ENCODE data around the gene WWTR1.

WWTR1 gene

GRCh38 chr3:149532489-149533180 is 125.2 kb downstream of the WWTR1 start:
- no peak for DNase-seq (ENCODE audit: low spot score)

DNA sequence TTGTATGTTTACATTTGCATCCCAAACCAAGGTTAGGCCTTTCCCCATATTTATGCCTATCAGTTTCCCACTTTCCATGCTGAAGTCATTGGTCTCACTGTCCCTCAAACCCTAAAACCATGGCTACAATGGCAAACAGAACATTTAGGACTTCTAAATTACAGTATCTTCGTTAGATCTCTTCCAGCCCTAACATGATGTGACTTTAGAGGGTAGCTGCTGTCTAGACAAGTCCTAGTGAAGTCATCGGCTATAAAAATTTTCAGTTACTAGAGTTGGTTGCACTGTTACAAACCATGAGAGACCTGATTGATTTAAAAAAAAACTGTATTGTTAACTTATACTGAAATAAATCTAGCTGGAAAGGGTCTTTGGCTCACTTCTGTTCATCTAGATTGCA is 128.7 kb downstream of the WWTR1 start:
- no peak for DNase-seq (ENCODE audit: low spot score)

DNA sequence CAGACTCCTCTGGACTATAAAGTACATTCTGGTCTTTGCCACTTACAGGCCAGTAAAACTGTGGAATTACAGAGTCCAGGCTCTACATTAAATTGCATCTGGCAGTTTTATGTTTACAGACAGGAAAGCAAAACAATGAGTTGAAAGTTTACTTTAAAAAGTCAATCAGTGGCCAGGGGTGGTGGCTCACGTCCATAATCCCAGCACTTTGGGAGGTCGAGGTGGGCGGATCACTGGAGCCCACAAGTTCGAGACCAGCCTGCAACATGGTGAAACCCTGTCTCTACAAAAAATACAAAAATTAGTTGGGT is 129.5 kb downstream of the WWTR1 start:
- DNase-seq (ENCODE audit: low spot score) = no peak

DNA sequence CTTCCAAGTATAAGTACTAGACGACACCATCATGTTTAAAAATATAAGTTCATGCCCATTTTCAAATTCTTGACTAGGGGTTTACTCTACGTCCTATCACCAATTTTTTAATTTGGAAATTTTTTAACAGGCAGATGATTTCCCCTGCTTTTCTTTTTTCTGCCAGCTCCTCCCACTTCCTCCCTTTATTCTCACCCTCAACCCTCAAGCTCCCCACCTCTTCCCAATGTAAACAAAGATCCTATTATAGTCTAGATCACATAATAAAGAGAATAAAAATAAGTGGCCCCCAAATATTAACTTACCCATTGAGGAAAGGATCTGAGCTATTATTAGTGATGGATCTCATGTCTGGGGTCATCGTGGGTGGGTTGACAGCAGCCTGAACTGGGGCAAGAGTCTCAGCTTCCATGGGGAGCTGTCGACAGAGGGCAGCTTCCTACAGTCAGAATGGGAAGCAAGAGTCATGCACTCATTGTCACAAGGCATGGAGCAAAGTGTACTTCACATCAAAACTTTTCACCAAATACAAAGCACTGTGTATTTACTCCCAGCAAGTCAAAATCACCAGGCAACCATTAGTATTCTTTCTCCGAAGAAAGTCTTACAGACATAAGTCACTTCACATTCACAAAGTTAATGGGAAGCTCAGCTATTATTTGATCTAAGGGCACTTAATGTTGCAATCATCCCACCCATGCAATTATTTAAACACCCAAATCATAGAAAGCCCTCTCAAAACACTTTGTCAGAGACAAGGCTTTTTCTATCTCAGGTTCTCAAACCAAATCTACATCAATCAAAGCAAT is 130.1 kb downstream of the WWTR1 start:
- no peak for DNase-seq (ENCODE audit: low spot score)

DNA sequence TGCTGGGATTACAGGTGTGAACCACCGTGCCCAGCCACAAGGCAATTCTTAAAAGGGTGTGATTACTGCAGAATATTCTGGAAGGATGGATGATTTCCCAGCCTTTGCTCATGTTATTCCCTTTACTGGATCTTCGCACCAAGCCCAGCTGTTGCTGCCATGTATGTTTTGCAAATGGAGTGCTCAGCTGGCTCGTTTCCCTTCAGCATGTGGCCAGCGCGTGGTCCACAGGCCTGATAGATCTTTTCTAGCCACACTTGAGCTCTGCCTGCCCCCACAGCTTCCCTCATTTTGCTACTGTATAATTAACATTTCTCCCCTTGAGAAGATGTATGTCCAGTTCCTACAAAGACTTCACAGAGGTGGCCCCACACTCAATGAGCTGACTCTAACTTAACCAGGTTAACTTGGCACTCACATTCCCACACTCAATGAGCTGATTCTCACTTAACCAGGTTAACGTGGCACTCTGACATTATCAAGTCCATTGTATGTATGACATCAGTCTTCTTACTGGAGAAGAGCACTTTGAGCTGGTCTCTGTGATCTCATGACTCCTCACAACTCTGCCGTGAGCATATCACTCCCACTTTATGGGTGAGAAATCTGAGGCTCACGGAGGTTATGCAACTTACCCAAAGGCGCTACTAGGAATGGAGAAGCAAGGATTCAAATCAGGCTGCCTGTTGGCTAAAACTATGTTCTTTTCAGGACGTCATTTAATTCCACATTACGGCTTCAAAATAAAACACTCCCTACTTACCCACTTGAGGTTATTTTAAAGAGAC is 134.1 kb downstream of the WWTR1 start:
- no peak for DNase-seq (ENCODE audit: low spot score)

DNA sequence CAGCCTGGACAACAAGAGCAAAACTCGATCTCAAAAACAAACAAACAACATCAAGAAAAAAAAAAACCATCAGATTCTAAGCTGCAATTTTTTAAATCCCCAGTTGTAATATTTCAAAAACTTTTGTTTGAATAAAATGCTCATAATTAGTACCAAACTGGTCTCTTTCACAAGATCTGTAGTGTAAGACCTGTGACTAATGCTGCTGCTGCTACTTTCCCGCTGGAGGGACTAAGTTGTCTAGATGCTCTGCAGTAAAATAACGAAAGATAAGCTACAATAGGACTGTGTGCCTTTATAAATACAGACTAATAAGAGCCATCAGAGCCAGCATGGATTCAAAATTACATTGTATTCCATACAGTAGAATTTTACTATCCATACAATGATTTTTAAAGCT is 137.9 kb downstream of the WWTR1 start:
- peak; percentile 35 for DNase-seq (ENCODE audit: low spot score)

GRCh38 chr3:149516920-149517319 is 140.9 kb downstream of the WWTR1 start:
- DNase-seq (ENCODE audit: low spot score) = no peak

- no peak for DNase-seq (ENCODE audit: low spot score)
These were observed 142.6 kb downstream of the WWTR1 start for GRCh38 chr3:149515249-149515648.

GRCh38 chr3:149514471-149514870 is 143.4 kb downstream of the WWTR1 start:
- no peak for DNase-seq (ENCODE audit: low spot score)

GRCh38 chr3:149512073-149512782 is 145.6 kb downstream of the WWTR1 start:
- peak; percentile 77 for DNase-seq (ENCODE audit: low spot score)

DNA sequence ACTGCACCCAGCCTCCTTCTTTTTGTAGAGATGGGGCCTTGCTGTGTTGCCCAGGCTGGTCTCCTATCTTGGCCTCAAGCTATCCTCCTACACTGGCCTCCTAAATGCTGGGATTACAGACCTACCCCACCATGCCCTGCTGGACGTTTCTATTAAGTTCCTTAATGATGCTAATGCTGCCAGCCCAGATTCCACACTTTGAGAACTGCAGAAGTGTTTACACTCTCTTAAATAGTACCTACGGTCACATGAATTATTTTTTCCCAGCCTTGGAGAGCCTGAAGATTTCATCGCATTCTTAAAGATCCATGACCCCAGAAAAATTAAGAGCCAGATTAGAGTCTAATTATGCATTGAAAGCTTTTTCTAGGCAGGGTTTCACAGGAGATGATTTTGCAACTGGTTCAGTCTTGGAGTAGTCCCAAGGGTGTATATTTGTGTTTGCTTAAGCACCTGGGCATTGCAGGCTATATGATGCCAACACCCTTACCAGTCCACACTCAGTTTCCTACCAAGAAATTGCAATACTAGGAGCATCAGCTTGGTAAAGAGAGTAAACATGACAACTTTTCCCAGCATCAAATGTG is 146.7 kb downstream of the WWTR1 start:
- DNase-seq (ENCODE audit: low spot score) = no peak

DNA sequence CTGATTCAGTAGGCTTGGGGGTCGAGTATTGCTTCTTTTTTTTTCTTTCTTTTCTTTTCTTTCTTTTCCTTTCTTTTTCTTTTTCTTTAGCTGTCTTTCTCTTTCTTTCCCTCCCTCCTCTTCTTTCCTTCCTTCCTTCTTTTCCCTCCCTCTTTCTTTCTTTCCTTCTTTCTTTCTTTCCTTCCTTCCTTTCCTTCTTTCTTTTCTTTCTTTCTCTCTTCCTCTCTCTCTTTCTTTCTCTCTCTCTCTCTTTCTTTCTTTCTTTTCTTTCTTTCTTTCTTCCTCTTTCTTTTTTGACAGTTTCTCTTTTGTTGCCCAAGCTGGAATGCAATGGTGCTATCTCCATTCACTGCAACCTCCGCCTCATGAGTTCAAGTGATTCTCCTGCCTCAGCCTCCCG is 147.3 kb downstream of the WWTR1 start:
- no peak for DNase-seq (ENCODE audit: low spot score)

- no peak for DNase-seq (ENCODE audit: low spot score)
These were observed 148.3 kb downstream of the WWTR1 start for GRCh38 chr3:149509526-149509925.

- DNase-seq (ENCODE audit: low spot score) = peak; percentile 18
These were observed 150.1 kb downstream of the WWTR1 start for GRCh38 chr3:149507491-149508324.

- no peak for DNase-seq (ENCODE audit: low spot score)
These were observed 150.9 kb downstream of the WWTR1 start for GRCh38 chr3:149506965-149507364.

- DNase-seq (ENCODE audit: low spot score) = peak; percentile 50
These were observed 151.3 kb downstream of the WWTR1 start for GRCh38 chr3:149506540-149506939.

- DNase-seq (ENCODE audit: low spot score) = no peak
These were observed 155.4 kb downstream of the WWTR1 start for GRCh38 chr3:149502438-149502837.

- DNase-seq (ENCODE audit: low spot score) = peak; percentile 79
These were observed 156.3 kb downstream of the WWTR1 start for GRCh38 chr3:149501524-149501923.

DNA sequence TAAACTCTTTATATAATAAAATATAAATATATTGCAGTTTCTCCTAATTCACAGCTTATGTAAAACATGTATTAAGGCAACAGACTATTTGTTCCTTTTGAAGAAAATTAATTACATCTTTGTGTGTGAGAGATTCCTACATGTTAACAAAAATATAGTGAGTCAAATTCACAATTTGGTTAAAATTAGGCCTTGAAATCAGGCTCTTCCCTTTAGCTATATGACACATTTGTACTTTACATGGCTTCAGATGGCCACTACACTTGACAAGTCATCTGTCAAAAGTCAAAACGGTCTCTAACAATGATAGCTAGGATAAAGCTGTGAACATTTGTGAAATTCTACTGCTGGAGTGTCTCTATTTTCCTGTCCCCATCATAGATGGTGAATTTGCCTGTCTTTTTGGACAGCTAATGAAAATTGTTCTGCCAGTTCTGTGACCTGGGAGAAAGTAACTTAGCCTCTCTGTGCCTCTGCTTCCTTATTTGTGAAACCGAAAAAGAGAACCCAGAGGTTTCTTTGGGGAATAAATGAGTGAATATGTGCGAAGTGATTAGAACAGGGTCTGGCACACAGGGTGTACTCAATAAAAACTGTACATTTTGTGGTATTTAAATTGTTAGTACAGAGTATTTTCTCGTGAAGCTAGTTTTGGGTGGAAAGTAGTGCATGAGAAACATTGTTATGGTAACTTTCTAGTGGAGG is 159.7 kb downstream of the WWTR1 start:
- DNase-seq (ENCODE audit: low spot score) = no peak

GRCh38 chr3:149496891-149497290 is 160.9 kb downstream of the WWTR1 start:
- DNase-seq (ENCODE audit: low spot score) = no peak

Measured in AG08395 (cell line).